OCI-LY3 (cell line): ENCODE results near the gene CCL16.

Experiments
- H2AFZ ChIP-seq: fragments of 200-600, 300-600 bp; shearing (Covaris generic); 2 replicates; pipeline ENCODE4 v1.6.0; 2014; ENCODE audit warnings: antibody characterized with exemption, low read depth, low read length
- H3K27ac ChIP-seq: fragments of 200-600, 300-600 bp; sonication (generic); 2 replicates; pipeline ENCODE4 v1.5.1; 2014; ENCODE audit warnings: mild to moderate bottlenecking, low read length, moderate library complexity, mixed read lengths
- H3K27me3 ChIP-seq: fragments of 200-600, 300-600 bp; sonication (generic); 2 replicates; pipeline ENCODE4 v1.6.1; 2014; ENCODE audit warnings: low read depth, low read length, mixed read lengths
- H3K36me3 ChIP-seq: fragments of 200-600, 300-600 bp; sonication (generic); replicated peaks from 2 replicates; pipeline ENCODE3; 2014; ENCODE audit warnings: low read depth, low read length, mixed read lengths
- H3K4me1 ChIP-seq: fragments of 300-600, 200-600 bp; sonication (generic); 2 replicates; pipeline ENCODE4 v1.6.1; 2014; ENCODE audit warnings: low read length, mixed read lengths
- H3K4me2 ChIP-seq: fragments of 200-600, 300-600 bp; sonication (generic); 2 replicates; pipeline ENCODE4 v1.6.1; 2014; ENCODE audit warnings: low read length, mixed read lengths
- H3K4me3 ChIP-seq: fragments of 300-600, 200-600 bp; sonication (generic); 2 replicates; pipeline ENCODE4 v1.5.1; 2014; ENCODE audit warnings: antibody characterized with exemption, mild to moderate bottlenecking, low read length, moderate library complexity
- H3K79me2 ChIP-seq: fragments of 300-600, 200-600 bp; shearing (Covaris generic); 2 replicates; pipeline ENCODE4 v1.6.1; 2014; ENCODE audit warnings: mild to moderate bottlenecking, low read length, mixed read lengths
- H3K9ac ChIP-seq: fragments of 300-600, 200-600 bp; shearing (Covaris generic); 2 replicates; pipeline ENCODE4 v1.6.0; 2014; ENCODE audit warnings: mild to moderate bottlenecking, low read length, moderate library complexity
- H3K9me3 ChIP-seq: fragments of 200-600, 300-600 bp; shearing (Covaris generic); 2 replicates; pipeline ENCODE4 v1.6.1; 2014; ENCODE audit warnings: low read length, mixed read lengths; ENCODE audit not compliant: insufficient read depth
- H4K20me1 ChIP-seq: fragments of 200-600, 300-600 bp; sonication (generic); 2 replicates; pipeline ENCODE4 v1.6.1; 2016; ENCODE audit warnings: low read length, mixed read lengths; ENCODE audit not compliant: insufficient read depth
- EZH2phosphoT487 ChIP-seq: fragments of 200-600 bp; shearing (Covaris generic); IDR thresholded peaks from 2 replicates; pipeline ENCODE4 v1.6.1; 2018; ENCODE audit warnings: antibody characterized with exemption, mixed run types, low read depth
- TF ChIP-seq, protein P1 (sequence below): fragments of 200-600, 300-600 bp; sonication (generic); IDR thresholded peaks from 2 replicates; pipeline ENCODE4 v1.5.1; 2014; ENCODE audit warnings: antibody characterized with exemption, low read length, low read depth

The CCL16 gene

DNA sequence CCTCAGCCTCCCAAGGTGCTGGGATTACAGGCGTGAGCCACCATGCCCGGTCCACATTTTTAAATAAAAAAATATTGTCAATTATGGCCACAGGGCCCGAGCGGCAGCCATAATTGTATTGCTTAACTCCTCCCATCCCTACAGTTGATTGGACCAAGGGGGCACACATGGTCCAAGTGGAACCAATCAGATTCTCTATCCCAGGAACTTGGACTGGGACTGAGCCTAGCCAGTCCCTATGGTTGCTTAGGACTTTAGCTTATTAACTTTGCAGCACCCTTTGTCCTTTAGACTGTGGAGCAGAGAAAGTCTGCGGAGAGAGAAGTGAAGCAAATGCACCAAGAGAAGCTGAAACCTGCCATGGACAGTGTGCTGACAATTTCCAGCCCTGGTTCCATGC lies 45.2 kb downstream of the CCL16 start:
- no peaks in the 10 kb centered on the region for H4K20me1 ChIP-seq
- no peaks in the 10 kb centered on the region for H3K9me3 ChIP-seq
- TF ChIP-seq, protein P1, sequence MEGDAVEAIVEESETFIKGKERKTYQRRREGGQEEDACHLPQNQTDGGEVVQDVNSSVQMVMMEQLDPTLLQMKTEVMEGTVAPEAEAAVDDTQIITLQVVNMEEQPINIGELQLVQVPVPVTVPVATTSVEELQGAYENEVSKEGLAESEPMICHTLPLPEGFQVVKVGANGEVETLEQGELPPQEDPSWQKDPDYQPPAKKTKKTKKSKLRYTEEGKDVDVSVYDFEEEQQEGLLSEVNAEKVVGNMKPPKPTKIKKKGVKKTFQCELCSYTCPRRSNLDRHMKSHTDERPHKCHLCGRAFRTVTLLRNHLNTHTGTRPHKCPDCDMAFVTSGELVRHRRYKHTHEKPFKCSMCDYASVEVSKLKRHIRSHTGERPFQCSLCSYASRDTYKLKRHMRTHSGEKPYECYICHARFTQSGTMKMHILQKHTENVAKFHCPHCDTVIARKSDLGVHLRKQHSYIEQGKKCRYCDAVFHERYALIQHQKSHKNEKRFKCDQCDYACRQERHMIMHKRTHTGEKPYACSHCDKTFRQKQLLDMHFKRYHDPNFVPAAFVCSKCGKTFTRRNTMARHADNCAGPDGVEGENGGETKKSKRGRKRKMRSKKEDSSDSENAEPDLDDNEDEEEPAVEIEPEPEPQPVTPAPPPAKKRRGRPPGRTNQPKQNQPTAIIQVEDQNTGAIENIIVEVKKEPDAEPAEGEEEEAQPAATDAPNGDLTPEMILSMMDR: no peak
- TF ChIP-seq EZH2phosphoT487: no peak
- no peak overlapping the region for H3K27ac ChIP-seq
- peaks cover 8% of the 10 kb centered on the region for H3K27me3 ChIP-seq
- no peak overlapping the region for H2AFZ ChIP-seq
- no peak overlapping the region for H3K4me3 ChIP-seq
- H3K4me1 ChIP-seq: peaks cover 3% of the 10 kb centered on the region
- H3K79me2 ChIP-seq: no peaks in the 10 kb centered on the region
- H3K4me2 ChIP-seq: no peak overlapping the region
- H3K9ac ChIP-seq: no peak overlapping the region
- no peaks in the 10 kb centered on the region for H3K36me3 ChIP-seq

- H3K27ac ChIP-seq: no peak overlapping the region
- TF ChIP-seq, protein P1: no peak
- no peak for TF ChIP-seq EZH2phosphoT487
- H2AFZ ChIP-seq: no peak overlapping the region
- no peak overlapping the region for H3K4me3 ChIP-seq
- no peaks in the 10 kb centered on the region for H3K79me2 ChIP-seq
- no peaks in the 10 kb centered on the region for H4K20me1 ChIP-seq
- H3K27me3 ChIP-seq: peaks cover 8% of the 10 kb centered on the region
- no peak overlapping the region for H3K9ac ChIP-seq
- H3K36me3 ChIP-seq: no peaks in the 10 kb centered on the region
- H3K4me1 ChIP-seq: peaks cover 10% of the 10 kb centered on the region
- H3K9me3 ChIP-seq: no peaks in the 10 kb centered on the region
- H3K4me2 ChIP-seq: no peak overlapping the region
These were observed 46.5 kb downstream of the CCL16 start for GRCh38 chr17:35934760-35935159.

- Histone ChIP-seq H3K4me1 (peaks cover 19% of the 10 kb centered on the region), H3K9me3 (no peaks in the 10 kb centered on the region), H2AFZ (no peak overlapping the region), H3K36me3 (no peaks in the 10 kb centered on the region), H3K27ac (no peak overlapping the region), H3K4me3 (no peak overlapping the region), H3K27me3 (peaks cover 8% of the 10 kb centered on the region), H3K9ac (no peak overlapping the region), H3K79me2 (no peaks in the 10 kb centered on the region), H3K4me2 (no peak overlapping the region), H4K20me1 (no peaks in the 10 kb centered on the region)
- TF ChIP-seq, protein P1: no peak
- no peak for TF ChIP-seq EZH2phosphoT487
These were observed 48.7 kb downstream of the CCL16 start for GRCh38 chr17:35932586-35932985.

- no peaks in the 10 kb centered on the region for H4K20me1 ChIP-seq
- H3K4me3 ChIP-seq: no peak overlapping the region
- H3K36me3 ChIP-seq: no peaks in the 10 kb centered on the region
- H3K4me2 ChIP-seq: no peak overlapping the region
- H3K79me2 ChIP-seq: no peaks in the 10 kb centered on the region
- TF ChIP-seq EZH2phosphoT487: no peak
- TF ChIP-seq, protein P1: no peak
- H3K4me1 ChIP-seq: peaks cover 22% of the 10 kb centered on the region
- no peaks in the 10 kb centered on the region for H3K9me3 ChIP-seq
- no peak overlapping the region for H2AFZ ChIP-seq
- peaks cover 8% of the 10 kb centered on the region for H3K27me3 ChIP-seq
- H3K9ac ChIP-seq: no peak overlapping the region
- H3K27ac ChIP-seq: no peak overlapping the region
These were observed 49.4 kb downstream of the CCL16 start for GRCh38 chr17:35931794-35932425.
